ENCODE data around the gene CACNA2D1.

- TF ChIP-seq CTCF (IDR thresholded peaks at IDR 0.05; ENCODE audit: low read depth, low read length) (no peak), MAX (IDR thresholded peaks at IDR 0.05; ENCODE audit: low read depth, low read length) (no peak)
These were observed 219.0 kb downstream of the CACNA2D1 start for GRCh38 chr7:82224529-82224928.
